ENCODE measurements around the gene ENC1.

GRCh38 chr5:74580729-74581109 is 59.8 kb downstream of the ENC1 start:
- TF ChIP-seq, protein P1, sequence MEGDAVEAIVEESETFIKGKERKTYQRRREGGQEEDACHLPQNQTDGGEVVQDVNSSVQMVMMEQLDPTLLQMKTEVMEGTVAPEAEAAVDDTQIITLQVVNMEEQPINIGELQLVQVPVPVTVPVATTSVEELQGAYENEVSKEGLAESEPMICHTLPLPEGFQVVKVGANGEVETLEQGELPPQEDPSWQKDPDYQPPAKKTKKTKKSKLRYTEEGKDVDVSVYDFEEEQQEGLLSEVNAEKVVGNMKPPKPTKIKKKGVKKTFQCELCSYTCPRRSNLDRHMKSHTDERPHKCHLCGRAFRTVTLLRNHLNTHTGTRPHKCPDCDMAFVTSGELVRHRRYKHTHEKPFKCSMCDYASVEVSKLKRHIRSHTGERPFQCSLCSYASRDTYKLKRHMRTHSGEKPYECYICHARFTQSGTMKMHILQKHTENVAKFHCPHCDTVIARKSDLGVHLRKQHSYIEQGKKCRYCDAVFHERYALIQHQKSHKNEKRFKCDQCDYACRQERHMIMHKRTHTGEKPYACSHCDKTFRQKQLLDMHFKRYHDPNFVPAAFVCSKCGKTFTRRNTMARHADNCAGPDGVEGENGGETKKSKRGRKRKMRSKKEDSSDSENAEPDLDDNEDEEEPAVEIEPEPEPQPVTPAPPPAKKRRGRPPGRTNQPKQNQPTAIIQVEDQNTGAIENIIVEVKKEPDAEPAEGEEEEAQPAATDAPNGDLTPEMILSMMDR (IDR thresholded peaks at IDR 0.05 in 2 of 3, conservative IDR thresholded peaks at IDR 0.05 in 1 of 3; ENCODE audit: borderline replicate concordance in 1 of 3, insufficient read depth in 1 of 3, low read depth in 2 of 3, low read length in 2 of 3), result no peak
- no peak for TF ChIP-seq RAD21 (IDR thresholded peaks at IDR 0.05; ENCODE audit: low read depth)
- no peak for TF ChIP-seq TCF7L2 (IDR thresholded peaks at IDR 0.05; ENCODE audit: borderline replicate concordance, extremely low read depth, insufficient read depth, insufficient read length)
- no peak for TF ChIP-seq POLR2A (IDR thresholded peaks at IDR 0.05; ENCODE audit: borderline replicate concordance, extremely low read depth, insufficient read depth, insufficient read length)
- TF ChIP-seq POLR2AphosphoS5 (IDR thresholded peaks at IDR 0.05; ENCODE audit: low read depth, low read length), result no peak
- TF ChIP-seq YY1 (IDR thresholded peaks at IDR 0.05; ENCODE audit: extremely low read depth, insufficient replicate concordance, low read depth, low read length), result no peak
- TF ChIP-seq, protein P2, sequence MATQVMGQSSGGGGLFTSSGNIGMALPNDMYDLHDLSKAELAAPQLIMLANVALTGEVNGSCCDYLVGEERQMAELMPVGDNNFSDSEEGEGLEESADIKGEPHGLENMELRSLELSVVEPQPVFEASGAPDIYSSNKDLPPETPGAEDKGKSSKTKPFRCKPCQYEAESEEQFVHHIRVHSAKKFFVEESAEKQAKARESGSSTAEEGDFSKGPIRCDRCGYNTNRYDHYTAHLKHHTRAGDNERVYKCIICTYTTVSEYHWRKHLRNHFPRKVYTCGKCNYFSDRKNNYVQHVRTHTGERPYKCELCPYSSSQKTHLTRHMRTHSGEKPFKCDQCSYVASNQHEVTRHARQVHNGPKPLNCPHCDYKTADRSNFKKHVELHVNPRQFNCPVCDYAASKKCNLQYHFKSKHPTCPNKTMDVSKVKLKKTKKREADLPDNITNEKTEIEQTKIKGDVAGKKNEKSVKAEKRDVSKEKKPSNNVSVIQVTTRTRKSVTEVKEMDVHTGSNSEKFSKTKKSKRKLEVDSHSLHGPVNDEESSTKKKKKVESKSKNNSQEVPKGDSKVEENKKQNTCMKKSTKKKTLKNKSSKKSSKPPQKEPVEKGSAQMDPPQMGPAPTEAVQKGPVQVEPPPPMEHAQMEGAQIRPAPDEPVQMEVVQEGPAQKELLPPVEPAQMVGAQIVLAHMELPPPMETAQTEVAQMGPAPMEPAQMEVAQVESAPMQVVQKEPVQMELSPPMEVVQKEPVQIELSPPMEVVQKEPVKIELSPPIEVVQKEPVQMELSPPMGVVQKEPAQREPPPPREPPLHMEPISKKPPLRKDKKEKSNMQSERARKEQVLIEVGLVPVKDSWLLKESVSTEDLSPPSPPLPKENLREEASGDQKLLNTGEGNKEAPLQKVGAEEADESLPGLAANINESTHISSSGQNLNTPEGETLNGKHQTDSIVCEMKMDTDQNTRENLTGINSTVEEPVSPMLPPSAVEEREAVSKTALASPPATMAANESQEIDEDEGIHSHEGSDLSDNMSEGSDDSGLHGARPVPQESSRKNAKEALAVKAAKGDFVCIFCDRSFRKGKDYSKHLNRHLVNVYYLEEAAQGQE (IDR thresholded peaks at IDR 0.05; ENCODE audit: low read depth), result no peak
- no peak for TF ChIP-seq SIN3A (IDR thresholded peaks at IDR 0.05; ENCODE audit: low read depth)
- TF ChIP-seq EZH2 (IDR thresholded peaks at IDR 0.05), result no peak
- TF ChIP-seq, protein P3, sequence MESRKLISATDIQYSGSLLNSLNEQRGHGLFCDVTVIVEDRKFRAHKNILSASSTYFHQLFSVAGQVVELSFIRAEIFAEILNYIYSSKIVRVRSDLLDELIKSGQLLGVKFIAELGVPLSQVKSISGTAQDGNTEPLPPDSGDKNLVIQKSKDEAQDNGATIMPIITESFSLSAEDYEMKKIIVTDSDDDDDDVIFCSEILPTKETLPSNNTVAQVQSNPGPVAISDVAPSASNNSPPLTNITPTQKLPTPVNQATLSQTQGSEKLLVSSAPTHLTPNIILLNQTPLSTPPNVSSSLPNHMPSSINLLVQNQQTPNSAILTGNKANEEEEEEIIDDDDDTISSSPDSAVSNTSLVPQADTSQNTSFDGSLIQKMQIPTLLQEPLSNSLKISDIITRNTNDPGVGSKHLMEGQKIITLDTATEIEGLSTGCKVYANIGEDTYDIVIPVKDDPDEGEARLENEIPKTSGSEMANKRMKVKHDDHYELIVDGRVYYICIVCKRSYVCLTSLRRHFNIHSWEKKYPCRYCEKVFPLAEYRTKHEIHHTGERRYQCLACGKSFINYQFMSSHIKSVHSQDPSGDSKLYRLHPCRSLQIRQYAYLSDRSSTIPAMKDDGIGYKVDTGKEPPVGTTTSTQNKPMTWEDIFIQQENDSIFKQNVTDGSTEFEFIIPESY (IDR thresholded peaks at IDR 0.05; ENCODE audit: extremely low read depth, insufficient replicate concordance, low read length), result no peak
- no peak for TF ChIP-seq MAX (IDR thresholded peaks at IDR 0.05)
- no peak for TF ChIP-seq ZNF274 (IDR thresholded peaks at IDR 0.05; ENCODE audit: low read depth, low read length)
- TF ChIP-seq CEBPB (IDR thresholded peaks at IDR 0.05; ENCODE audit: low read depth), result no peak

All from HCT116 (cell line).